Ascending aorta (tissue), 2 donors: ENCODE measurements around the gene TNIK. TPM values are rescaled to one million over a fixed set of nuclear protein-coding genes. Genes with fewer than 3 reads are reported as not detected.

Experiments used
- DNase-seq, 2 donors: peaks; one replicate each; pipeline ENCODE4 v3.0.0-alpha.2; 2019; ENCODE audit warnings: low spot score in 2 of 2
- H3K27ac ChIP-seq, 2 donors: fragments of 200-600 bp; sonication (generic); one replicate each; pipeline ENCODE4 v1.5.1; 2016 to 2017; ENCODE audit warnings: mild to moderate bottlenecking in 1 of 2
- H3K27me3 ChIP-seq: fragments of 200-600 bp; sonication (generic); one replicate; pipeline ENCODE4 v1.5.1; 2017
- H3K36me3 ChIP-seq, 2 donors: fragments of 200-600 bp; sonication (generic); one replicate each; pipeline ENCODE4 v1.5.1; 2016
- H3K4me1 ChIP-seq, 2 donors: fragments of 200-600 bp; sonication (generic); one replicate each; pipeline ENCODE4 v1.5.1; 2016 to 2017; ENCODE audit warnings: mild to moderate bottlenecking in 1 of 2
- H3K4me3 ChIP-seq, 2 donors: fragments of 200-600 bp; sonication (generic); one replicate each; pipeline ENCODE4 v1.5.1; 2016 to 2017; ENCODE audit warnings: mild to moderate bottlenecking in 1 of 2
- H3K9me3 ChIP-seq, 2 donors: fragments of 200-600 bp; sonication (generic); one replicate each; pipeline ENCODE4 v1.5.1; 2016
- CTCF ChIP-seq, 3 experiments: fragments of 200-600 bp in 2 of 3; fragments of 450-650 bp in 1 of 3; sonication (generic) in 2 of 3; IDR thresholded peaks; one replicate each; pipeline ENCODE4 v1.5.1; 2016 to 2019; ENCODE audit warnings: antibody characterized with exemption in 3 of 3, mild to moderate bottlenecking in 1 of 3, moderate library complexity in 1 of 3
- intact Hi-C: fragments of 100-400 bp; cut with DNase I; formaldehyde crosslinking; loops from one replicate; pipeline ENCODE4 v1.15.1; 2023
- total RNA-seq: library from RNA; depleted of rRNA; stranded (reverse); fragments of >200 nt; gene quantifications from one replicate; pipeline ENCODE4 v1.1.0, GENCODE V29; 2016

The TNIK gene
- total RNA-seq, 1 donor from 2014 or later: 0.75 TPM

GRCh38 chr3:171044384-171044783 is 415.8 kb downstream of the TNIK start:
- DNase-seq: no peak
- no peak for TF ChIP-seq CTCF (IDR thresholded peaks at IDR 0.05)

GRCh38 chr3:171039674-171040073 is 420.5 kb downstream of the TNIK start:
- intact Hi-C loops: no loop called here
- H3K27me3 ChIP-seq: no peaks in the 10 kb centered on the region
- DNase-seq: no peak
- H3K4me3 ChIP-seq: no peak overlapping the region
- no peaks in the 10 kb centered on the region for H3K4me1 ChIP-seq
- no peaks in the 10 kb centered on the region for H3K9me3 ChIP-seq
- H3K36me3 ChIP-seq: no peaks in the 10 kb centered on the region
- H3K27ac ChIP-seq: no peak overlapping the region
- TF ChIP-seq CTCF (IDR thresholded peaks at IDR 0.05): no peak

More at GRCh38 chr3:171044384-171044783, 415.8 kb downstream of the TNIK start:
- intact Hi-C loops: no loop called here
- no peak overlapping the region for H3K4me3 ChIP-seq
- no peaks in the 10 kb centered on the region for H3K4me1 ChIP-seq
- H3K27ac ChIP-seq: no peak overlapping the region
- no peaks in the 10 kb centered on the region for H3K9me3 ChIP-seq
- H3K27me3 ChIP-seq: no peaks in the 10 kb centered on the region
- no peaks in the 10 kb centered on the region for H3K36me3 ChIP-seq

- Histone ChIP-seq H3K4me1 (no peaks in the 10 kb centered on the region), H3K27ac (no peak overlapping the region), H3K36me3 (no peaks in the 10 kb centered on the region), H3K9me3 (no peaks in the 10 kb centered on the region), H3K27me3 (no peaks in the 10 kb centered on the region), H3K4me3 (no peak overlapping the region)
- no peak for TF ChIP-seq CTCF (IDR thresholded peaks at IDR 0.05)
- DNase-seq: no peak
- intact Hi-C loops: no loop called here
These were observed 421.9 kb downstream of the TNIK start for GRCh38 chr3:171038342-171038741.

- TF ChIP-seq CTCF (IDR thresholded peaks at IDR 0.05): no peak
- H3K4me3 ChIP-seq: peak overlapping the region; percentile 41 to 65
- no peaks in the 10 kb centered on the region for H3K27me3 ChIP-seq
- no peaks in the 10 kb centered on the region for H3K4me1 ChIP-seq
- no peaks in the 10 kb centered on the region for H3K9me3 ChIP-seq
- H3K36me3 ChIP-seq: no peaks in the 10 kb centered on the region
- no peak overlapping the region for H3K27ac ChIP-seq
- no peak for DNase-seq
- intact Hi-C loops: no loop called here
These were observed 431.4 kb downstream of the TNIK start for GRCh38 chr3:171028779-171029232.

- H3K9me3 ChIP-seq: no peaks in the 10 kb centered on the region
- intact Hi-C loops: no loop called here
- H3K4me3 ChIP-seq: peak overlapping the region; percentile 41 to 65
- no peaks in the 10 kb centered on the region for H3K4me1 ChIP-seq
- no peaks in the 10 kb centered on the region for H3K27me3 ChIP-seq
- no peak overlapping the region for H3K27ac ChIP-seq
- no peak for TF ChIP-seq CTCF (IDR thresholded peaks at IDR 0.05)
- DNase-seq: peak in 1 of 2 donors; percentile 70
- H3K36me3 ChIP-seq: no peaks in the 10 kb centered on the region
These were observed 432.0 kb downstream of the TNIK start for GRCh38 chr3:171028025-171028778.
